Measurements from ENCODE around the gene ELMOD1.

ELMOD1 gene

DNA sequence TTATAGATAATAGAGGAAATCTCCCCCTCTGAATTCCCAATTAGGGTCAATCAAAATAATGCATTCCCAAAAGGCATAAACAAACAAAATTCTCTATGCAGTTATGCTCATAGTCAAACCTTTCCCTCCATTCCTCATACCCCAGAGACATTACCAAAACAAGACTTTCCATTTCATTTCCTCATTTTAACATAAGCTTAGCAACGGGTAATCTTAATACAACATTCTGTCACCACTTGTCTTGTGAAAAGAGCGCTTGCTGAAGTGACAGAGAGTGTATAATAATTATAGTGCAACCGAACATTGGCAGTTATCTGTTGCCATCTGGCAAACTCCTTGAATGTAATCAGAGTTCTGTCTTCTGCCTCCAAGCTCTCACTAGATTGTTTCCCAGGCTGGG lies 122.1 kb downstream of the ELMOD1 start:
- ChIA-PET POLR2A (no interaction called here), CTCF (interaction anchor here (1.1 kb wide), 1 partner anchor 17 kb away, joined by 3 read pairs; no protein-coding TSS in a partner anchor)
- Histone ChIP-seq H3K27me3 (replicated peaks in 2 of 5; ENCODE audit: control insufficient read depth in 4 of 5, insufficient read depth in 5 of 5, low read length in 4 of 5) (peaks cover 0 to 16% (median 4%) of the 10 kb centered on the region in 5 experiments), H3K9me3 (ENCODE audit: control extremely low read depth in 1 of 5, control insufficient read depth in 4 of 5, insufficient read depth in 2 of 5, low read depth in 1 of 5, low read length in 4 of 5) (no peaks in the 10 kb centered on the region), H3K4me1 (ENCODE audit: control extremely low read depth in 1 of 4, control insufficient read depth in 4 of 4, insufficient read depth in 4 of 4, low read length in 3 of 4) (no peaks in the 10 kb centered on the region), H3K36me3 (ENCODE audit: control insufficient read depth in 4 of 4, insufficient read depth in 4 of 4, low read length in 3 of 4) (no peaks in the 10 kb centered on the region), H3K27ac (ENCODE audit: insufficient read depth in 1 of 2, low read depth in 1 of 2, low read length in 2 of 2, poor library complexity in 1 of 2, severe bottlenecking in 2 of 2) (no peak overlapping the region), H3K4me3 (ENCODE audit: control insufficient read depth in 1 of 7, extremely low read depth in 1 of 7, insufficient read depth in 4 of 7, low read depth in 2 of 7, low read length in 6 of 7) (no peak overlapping the region)
- WGBS (ENCODE audit: insufficient coverage): 83% methylated on average over 2 of the region's 3 CpGs
- peak in 1 of 3 donors; percentile 6 for DNase-seq
